Renal pelvis (tissue), 4 donors: Measurements from ENCODE around the gene ADARB2. TPM values are rescaled to one million over a fixed set of nuclear protein-coding genes. Genes with fewer than 3 reads are reported as not detected.

Source experiments
- DNase-seq: peaks from one replicate; pipeline ENCODE4 v3.0.0-alpha.2; 2013
- polyA plus RNA-seq, 3 donors: library from polyadenylated mRNA; unstranded; fragments of 120-200 nt; gene quantifications; one replicate each; pipeline ENCODE4 v1.2.1, GENCODE V29; 2013; ENCODE audit not compliant: insufficient read length in 3 of 3

ADARB2 gene
- polyA plus RNA-seq, 3 donors, result 0.62 to 3.0 (median 1.1) TPM

DNA sequence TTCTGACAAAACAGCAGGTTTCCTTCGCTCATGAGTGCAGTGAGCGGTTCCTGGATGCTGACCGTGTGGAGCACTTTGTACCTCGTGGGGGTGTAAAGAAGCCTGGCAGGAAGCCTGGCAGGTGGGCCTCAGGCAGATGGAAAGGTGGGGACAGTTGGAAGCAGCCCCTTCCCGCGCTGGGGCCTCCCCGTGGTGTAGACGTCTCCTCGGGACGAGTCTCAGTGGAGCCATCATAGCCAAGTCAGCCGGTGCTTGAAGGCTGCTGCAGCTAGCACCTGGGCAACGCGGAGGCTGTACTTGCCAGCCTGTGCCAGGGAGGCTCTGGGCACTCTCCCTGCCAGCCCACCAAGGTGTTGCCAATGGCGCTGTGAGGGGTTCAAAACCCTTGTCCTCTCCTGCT lies 526.7 kb downstream of the ADARB2 start:
- DNase-seq, result no peak

DNA sequence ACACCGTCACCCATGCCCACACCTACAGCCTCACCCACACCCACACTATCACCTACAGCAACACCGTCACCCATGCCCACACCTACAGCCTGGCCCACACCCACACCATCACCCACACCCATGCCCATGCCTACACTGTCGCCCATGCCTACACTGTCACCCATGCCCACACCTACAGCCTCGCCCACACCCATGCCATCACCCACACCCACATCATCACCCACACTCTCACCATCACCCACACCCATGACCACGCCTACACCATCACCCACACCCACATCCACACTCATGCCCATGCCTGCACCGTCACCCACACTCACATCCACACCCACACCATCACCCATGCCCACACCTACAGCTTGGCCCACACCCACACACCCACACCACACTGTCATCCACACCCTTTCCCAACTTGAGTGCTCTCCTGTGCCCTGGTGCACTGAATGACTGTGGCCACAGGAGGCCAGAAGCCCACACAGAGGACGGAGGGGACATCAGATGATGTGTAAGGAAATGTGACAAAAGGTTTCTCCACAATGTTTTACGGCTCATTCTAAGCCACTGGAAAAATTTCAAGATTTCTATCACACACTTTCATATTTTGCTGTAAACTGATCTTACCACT lies 527.9 kb downstream of the ADARB2 start:
- DNase-seq, result no peak

DNA sequence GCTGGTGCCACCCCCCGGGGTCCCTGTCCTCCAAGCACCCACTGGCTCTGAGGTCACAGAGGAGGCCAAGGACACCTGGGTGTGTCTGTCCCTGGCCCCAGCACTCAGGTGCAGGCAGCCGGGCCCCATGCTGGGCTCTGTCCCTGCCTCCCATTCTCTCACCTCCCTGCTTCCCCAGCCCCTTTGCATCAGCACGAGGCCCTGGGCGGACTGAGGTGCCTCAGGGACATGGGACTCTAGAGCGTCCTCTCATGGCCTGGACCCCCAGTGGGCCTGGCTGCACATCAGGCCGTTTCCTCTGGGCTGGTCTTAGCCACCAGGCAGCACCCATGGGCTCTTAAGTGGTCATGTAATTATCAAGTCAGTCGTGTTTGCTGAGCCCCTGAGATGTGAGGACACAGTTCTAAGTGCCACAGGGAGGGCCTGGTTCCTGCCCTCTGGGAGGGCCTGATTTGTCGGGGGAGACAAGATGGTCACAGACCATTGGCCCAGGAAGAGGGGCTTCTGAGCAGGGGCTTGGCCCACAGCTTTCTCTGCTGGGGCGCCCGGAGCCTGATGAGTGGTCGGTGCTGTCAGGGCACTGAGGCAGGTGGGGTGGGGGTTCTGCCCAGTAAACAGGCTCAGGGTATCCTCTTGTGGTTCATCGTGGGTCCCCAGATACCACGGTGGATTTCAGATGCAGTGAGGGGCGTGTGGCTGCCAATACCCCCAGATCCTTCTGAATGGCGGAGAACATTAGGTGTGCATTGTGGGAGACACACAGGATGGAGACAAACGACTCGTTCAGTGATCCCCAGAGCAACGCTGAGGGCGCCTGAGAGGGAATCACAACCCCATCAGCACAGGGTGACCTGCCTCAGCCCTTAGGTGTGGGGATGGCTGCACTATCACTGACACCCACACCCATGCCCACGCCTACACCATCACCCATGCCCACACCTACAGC lies 528.7 kb downstream of the ADARB2 start:
- no peak for DNase-seq

DNA sequence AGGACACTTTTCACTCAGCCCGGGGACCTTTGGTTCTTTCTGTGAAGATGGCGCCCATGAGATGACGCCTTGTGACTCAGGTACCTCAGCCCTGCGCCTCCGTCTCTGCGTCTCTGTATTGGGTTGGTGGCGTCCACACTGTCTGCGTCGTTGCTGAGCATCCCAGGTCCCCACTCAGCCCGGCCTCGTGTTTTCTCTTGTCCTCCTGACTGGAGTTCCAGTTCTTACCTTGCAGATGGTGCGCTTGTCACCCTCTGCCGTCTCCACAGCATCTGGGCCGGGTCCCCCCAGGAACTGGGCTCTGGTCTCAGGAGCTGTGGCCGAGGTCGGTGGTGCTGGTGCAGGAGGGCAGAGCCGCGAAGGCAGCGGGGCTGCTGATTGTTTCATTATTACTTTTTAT lies 530.7 kb downstream of the ADARB2 start:
- DNase-seq, result no peak

DNA sequence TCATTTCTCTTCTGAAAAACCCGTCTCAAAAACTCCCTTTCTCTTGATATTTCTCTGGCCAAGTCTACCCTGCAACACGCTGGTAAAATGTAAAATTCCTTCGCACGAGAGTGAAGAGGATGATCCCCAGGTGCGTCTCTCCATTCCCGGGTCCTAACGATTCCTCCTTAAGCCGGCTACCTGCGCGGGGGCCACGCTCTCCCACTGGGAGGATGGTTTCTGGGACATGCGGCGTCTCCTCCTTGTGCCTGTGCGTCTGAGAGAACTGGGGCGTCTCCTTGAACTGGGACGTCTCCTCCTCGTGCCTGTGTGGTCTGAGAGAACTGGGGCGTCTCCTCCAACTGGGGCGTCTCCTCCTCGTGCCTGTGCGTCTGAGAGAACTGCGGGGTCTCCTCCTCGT lies 531.2 kb downstream of the ADARB2 start:
- no peak for DNase-seq

DNA sequence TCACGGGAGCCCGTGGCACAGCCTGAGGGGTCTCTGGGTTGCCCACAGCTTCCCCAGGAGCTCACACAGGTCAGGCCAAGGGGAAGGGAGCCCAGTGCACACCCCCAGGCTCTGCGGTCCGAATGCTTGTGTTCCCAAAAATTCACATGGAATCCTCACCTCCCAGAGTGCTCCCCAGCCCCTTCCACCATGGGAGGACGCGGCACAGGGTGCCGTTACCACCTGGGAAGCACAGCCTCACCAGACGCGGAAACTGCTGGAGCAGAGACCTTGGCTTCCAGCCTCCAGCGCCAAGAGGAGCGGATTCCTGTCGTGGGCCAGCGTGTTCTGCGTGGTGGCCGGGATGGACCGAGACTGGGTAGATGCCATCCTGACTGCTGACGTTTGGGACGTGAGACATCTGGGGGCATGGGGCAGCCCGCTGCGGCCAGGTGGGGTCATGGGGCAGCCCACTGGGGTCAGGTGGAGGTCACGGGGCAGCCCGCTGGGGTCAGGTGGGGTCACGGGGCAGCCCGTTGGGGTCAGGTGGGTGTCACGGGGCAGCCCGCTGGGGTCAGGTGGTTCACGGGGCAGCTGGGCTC lies 531.8 kb downstream of the ADARB2 start:
- no peak for DNase-seq

DNA sequence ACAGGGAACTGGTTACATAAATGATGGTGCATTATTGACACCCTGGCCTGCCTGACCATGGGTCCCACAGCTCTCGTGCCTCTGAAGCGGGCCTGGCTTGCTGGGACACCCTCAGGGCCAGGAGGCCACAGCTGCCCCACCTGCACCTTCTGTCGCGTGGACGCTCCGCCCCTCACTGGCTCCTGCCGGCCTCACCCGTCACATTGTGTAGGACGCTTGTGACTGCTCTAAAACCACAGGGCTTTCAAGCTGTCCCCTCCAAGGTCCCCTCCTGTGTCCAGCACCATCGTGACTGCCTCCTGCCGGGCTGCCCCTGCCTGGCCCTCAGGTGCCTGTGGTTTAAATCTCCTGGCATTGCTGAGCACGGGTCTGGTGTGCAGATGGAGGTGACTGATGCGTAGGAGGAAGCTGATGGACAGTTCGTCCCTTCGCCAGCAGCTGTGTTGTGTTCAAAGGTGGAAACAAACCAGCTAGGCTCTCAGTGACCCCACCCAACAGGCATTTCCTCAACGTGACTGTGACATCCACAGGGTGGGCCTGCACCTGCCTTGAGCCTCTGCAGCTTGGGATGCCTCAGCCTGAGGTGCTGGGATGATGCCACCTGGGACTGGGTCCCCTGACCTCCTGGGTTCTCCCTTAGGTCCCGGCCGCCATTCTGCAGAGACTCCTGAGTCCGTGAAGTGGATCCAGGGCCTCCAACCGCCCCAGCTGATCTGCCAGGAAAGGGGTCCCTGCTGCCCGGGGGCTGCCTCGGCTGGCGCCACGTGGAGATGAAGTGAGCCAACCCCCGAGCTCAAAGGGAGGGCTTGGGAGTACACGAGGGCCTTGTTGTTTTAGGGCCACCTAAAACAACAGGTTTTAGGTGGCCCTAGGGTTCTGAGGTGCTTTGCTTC lies 532.6 kb downstream of the ADARB2 start:
- DNase-seq, result no peak

DNA sequence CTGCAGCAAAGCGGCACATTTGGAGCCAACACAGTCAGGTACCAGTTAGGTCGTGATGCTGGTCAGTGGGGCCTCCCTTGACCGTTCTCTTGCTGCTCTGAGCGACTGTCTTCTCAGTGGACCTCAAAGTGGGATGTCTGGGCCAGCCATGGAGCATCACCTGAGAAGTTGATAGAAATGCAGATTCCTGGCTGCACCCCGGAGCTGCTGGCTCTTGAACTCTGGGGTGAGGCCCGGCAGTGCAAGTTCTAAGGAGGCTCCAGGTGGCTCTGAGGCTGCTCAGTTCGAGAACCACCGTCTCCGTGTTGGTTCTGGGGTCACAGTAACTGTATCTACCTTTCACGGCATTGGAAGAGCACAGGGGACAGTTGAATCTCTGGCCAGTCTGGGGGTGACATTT lies 533.6 kb downstream of the ADARB2 start:
- DNase-seq, result no peak

DNA sequence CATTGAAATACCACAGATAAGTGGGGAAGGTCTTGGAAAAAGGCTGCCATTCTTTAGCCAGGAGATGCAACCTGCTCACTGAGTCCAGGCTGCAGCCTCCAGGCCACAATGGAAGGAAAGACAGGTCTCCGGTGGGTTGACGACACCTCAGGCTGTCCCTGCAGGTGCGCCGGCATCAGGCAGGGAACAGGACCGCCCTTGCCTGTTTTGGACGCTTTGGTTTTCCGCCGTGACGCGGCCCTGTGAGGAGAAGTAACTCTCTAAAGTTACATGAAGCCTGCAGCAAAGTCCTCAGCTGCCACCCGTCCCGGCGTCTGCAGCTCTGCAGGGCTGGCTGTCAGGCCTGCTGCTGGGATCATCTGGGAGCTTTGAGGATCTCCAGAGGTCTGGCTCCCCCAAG lies 534.1 kb downstream of the ADARB2 start:
- no peak for DNase-seq

DNA sequence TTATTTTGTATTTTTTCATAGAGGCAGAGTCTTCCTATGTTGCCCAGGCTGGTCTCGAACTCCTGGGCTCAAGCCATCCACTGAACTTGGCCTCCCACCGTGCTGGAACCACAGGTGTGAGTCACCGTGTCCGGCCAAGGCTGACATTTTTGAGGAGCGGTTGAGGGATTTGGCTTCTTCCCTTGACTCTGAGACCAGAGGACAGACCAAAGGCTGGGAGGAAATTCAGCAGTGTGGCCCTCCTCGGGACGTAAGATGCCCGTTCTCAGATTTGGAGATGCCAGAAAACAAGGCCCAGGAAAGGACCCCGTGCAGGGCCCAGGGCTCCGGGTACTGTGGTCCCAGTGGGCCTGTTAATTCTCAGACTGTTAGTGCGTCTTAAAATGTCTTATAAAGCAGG lies 535.0 kb downstream of the ADARB2 start:
- DNase-seq, result no peak

DNA sequence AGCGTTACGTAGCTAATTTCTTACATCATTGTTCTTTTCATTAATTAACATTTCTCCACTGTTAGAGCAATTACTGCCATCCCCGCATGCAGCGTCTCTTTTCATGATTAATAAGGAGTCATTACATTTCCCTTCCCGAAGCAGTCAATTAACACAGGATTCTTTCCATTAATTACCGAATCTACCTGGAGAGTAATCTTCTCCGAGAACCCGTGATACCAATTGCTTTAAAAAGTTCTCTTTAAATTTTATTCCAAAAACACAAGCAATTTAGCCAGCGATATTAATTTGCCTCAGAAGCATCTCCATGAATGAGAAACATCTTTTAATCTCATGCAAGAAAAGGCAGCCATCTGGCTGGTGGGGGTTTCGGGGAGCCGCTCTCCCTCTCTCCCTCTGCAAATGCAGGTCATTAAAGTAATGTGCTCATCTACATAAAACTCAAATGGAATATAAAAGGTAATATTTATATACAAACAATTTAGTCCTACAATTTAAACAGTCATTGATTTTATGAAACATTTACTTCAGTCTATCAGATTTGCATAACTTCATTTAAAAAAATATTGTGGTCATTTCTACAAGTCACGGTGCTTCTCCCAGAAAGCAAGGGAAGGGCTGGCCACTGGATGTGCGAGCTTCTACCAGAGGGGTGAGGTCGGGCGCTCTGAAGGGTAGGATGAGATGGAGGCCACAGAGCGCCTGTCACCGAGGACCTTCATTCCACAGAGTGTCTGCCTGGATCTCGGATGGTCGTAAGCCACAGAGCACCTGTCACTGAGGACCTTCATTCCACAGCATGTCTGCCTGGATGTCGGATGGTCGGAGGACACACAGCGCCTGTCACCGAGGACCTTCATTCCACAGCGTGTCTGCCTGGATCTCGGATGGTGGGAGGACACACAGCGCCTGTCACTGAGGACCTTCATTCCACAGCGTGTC lies 536.2 kb downstream of the ADARB2 start:
- DNase-seq, result no peak

DNA sequence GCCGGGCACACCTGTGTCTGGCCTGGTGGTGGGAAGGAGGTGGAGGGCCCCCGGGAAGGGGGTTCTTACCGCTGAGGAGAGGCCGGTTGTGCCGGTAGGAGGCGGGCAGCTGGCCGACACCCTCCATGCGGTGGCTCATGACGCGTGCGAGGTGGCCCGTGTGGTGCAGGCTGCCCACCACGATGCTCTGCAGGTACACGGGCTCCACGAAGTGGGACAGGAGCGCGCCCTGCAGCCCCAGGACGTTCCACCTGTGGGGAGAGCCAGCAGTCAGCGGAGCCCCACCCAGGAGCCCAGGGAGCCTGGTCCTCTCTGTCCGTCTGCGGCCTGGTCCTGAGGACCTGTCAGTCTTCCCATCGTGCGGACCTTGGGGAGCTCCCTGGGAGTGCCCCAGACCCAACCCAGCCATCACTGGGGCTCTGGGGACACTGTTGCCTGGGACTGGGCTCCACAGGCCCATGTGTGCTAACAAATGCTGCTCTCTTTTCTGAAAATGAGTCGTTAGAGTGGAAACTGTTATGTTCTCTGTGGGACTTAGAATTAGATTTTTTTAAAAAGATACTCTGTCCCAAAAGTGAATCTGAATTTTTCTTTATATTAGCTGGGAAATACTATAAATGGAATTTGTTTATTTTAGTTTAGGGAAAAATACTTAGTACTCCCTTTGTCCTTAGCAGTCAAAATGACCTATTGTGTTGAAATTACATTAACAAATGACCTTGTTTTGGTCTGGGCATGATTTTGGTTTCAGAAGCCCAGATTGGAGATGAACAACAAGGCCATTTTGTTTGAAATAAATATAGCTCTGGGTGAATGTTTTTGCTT lies 537.2 kb downstream of the ADARB2 start:
- no peak for DNase-seq

DNA sequence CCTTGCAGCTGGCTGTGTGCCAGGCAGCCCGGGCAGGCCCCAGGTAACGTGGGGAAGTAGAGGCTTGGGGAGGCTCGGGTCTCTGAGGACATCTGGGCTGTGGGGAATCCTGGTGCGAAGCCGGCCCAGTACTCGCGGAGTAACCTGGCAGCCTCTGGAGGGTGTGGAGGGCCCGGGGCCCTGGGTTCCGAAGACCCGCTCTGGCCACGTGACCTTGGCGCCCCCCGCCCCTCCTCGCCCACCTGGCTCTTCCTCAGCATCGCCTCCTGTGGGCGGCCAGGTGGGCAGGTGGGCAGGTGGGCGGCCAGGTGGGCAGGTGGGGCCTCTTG lies 538.0 kb downstream of the ADARB2 start:
- no peak for DNase-seq

DNA sequence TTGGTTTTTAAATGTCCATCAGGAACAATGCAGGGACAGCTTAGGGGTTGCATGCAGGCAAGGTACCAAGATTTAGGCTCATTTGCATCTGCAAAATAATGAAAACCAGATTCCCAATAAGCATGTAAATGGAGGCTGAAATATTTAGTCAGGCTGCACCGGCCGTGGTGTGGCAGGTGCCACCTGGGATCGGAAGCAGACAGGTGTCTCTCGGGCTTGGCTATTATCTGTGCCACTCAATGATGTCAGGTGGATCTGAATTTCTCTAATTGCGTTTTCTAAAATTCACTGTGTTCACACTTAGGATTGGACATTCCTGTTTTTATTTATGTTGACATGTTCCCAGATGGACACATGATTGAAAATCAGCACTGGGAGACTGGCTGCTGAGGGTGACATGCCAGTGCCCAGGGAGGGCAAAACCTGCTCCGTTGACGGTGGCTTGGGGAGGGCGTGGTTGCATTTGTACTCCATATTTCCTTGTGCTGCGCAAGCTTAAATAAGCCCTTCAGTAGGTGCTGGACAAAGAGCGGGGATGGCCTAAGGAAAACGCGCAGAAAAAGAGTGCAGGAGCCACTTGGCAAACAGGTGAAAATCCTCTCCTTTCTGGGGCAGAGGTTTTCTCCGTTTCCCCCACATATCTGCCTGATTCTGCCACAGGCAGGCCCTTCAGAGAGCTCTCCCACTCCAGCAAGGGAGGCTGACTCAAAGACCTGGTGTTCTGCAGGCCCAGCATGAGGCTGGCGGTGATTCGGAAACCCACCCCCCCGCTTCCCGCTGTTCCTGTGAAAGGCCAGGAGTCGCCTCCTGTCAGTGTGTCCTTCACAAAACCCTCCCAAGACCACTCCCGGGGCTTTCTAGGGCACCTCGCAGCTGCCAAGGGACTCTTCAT lies 538.6 kb downstream of the ADARB2 start:
- DNase-seq, result no peak

DNA sequence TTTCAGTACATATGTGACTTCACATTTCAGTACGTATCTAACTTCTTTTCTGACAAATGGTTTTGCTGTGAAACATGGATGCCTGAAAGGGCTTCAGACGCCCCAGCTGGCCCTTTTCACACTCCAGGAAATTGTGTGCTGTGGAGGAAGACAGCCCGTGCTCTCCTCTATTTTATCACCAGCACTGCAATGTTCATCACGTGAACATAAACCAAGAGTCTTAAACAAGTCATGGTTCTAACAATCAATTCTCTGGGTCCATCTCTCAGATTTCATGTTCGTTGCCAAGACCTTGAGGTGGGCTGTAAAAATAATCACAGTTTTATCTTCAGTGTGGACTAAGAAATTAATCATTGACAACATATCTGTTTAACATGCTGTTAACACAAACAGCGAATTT lies 539.9 kb downstream of the ADARB2 start:
- DNase-seq, result peak; percentile 48

DNA sequence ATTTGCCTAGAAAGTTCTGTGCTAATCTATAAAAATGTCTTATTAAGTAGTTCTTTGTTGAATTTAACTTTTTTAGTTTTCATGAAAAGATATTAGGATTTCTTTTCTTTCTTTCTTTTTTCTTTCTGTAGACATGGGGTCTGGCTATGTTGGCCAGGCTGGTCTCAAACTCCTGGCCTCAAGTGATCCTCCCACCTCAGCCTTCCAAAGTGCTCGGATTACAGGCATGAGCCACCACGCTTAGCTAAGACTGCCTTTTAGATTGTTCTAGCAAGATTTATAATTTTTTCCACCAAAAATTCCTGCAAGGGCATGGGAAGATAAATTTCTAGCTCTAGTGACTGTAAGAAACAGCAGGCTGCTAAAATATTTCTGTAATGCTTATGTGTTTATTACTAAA lies 540.7 kb downstream of the ADARB2 start:
- no peak for DNase-seq

DNA sequence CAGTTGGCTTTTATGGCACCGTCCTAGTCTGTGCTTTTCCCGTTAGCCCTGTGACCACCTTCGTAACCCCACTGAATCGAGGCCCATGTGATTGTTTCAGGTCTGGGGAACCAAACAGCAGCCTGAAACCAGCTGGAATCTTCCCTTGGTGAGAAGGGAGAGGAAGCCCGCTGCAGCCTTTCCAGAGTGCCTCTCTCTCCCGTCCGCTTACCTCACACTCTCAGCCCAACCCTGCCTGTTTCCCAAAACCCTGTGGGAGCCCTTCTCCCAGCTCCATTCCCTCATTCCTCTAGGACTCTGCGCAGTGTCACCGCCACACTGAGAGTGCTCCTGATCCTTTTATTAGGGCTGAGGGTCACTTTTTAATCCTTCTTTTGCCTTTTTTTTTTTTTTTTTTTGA lies 541.5 kb downstream of the ADARB2 start:
- no peak for DNase-seq

DNA sequence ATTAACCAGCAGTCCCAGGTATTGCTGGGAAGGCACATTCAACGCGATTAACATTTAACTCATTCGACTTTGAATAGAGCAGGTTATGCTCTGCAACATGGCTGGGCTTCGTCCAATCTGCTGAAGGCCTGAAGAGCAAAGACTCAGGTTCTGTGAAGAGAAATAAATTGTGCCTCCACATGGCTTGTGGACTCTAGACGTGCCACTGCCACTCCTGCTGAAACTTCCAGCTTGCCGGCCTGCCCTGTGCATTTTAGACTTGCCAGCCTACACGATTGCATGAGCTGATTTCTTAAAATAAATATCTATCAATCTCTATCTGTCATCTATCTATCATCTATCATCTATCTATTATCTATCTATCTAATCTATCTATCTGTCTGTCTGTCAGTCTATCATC lies 543.2 kb downstream of the ADARB2 start:
- DNase-seq, result no peak

DNA sequence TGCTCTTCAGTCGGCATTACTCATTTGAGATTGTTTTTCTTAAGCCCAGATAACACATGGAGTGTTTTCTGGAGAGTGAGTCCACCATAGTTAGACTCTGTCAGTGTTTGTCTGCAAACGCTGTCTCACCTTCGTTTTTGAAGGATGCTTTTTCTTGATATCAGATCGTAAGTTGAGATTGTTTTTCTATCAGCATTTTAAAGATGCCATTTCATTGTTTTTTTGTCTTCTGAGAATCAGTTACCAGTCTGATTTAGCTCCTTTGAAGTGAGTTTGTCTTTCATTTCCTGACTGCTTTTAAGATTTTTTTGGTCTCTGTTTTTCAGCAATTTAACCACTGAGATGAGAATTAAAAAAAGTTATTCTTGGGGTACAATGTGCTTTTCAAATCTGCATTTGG lies 543.8 kb downstream of the ADARB2 start:
- DNase-seq, result no peak
